ENCODE data around the gene ASTN2.

DNA sequence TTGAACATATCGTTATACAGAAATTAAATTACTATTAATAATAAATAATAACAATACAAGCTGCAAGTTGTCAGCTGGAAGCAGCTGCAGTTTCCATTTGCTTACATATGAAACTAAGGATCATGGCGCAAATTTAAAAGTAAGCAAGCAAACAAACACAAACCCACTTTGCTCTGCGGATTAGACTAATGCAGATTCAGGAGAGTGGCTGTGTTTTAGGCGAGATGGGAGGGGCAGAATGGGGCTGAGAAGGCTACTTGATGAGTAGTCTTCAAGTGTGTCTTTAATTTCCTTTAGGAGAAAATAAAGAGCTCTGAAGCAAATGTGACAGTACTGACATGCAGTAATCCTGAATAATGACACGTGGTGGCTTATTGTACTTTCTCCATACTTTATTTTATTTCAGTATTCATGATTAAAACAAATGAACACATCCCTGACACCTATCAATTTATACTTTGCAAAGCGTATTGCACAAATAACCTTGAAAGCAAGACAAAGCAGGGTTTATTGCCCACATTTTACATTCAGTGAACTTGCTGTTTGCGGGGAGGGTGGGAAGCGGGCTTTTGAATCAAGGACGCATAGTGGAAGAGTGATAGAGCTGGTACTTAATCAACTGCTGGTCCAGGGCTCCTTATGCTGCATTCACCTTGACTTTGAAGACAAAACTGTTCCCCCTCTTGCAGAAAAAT, 949.1 kb downstream of the ASTN2 start:
- TF ChIP-seq, protein P1, sequence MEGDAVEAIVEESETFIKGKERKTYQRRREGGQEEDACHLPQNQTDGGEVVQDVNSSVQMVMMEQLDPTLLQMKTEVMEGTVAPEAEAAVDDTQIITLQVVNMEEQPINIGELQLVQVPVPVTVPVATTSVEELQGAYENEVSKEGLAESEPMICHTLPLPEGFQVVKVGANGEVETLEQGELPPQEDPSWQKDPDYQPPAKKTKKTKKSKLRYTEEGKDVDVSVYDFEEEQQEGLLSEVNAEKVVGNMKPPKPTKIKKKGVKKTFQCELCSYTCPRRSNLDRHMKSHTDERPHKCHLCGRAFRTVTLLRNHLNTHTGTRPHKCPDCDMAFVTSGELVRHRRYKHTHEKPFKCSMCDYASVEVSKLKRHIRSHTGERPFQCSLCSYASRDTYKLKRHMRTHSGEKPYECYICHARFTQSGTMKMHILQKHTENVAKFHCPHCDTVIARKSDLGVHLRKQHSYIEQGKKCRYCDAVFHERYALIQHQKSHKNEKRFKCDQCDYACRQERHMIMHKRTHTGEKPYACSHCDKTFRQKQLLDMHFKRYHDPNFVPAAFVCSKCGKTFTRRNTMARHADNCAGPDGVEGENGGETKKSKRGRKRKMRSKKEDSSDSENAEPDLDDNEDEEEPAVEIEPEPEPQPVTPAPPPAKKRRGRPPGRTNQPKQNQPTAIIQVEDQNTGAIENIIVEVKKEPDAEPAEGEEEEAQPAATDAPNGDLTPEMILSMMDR (IDR thresholded peaks at IDR 0.05; ENCODE audit: low read depth, low read length): no peak
- TF ChIP-seq POLR2A (IDR thresholded peaks at IDR 0.05; ENCODE audit: extremely low read depth, insufficient read length) (no peak), MYC (IDR thresholded peaks at IDR 0.05; ENCODE audit: low read depth, low read length) (no peak)
- TF ChIP-seq, protein P2, sequence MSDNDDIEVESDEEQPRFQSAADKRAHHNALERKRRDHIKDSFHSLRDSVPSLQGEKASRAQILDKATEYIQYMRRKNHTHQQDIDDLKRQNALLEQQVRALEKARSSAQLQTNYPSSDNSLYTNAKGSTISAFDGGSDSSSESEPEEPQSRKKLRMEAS (IDR thresholded peaks at IDR 0.05; ENCODE audit: low read depth, low read length): no peak
